Measurements from ENCODE around the gene BCKDHB. TPM values are rescaled to one million over a fixed set of nuclear protein-coding genes. Genes with fewer than 3 reads are reported as not detected.

BCKDHB gene
- total RNA-seq, 4 donors from 2014 or later = 7.8 to 17.1 (median 11.1) TPM

GRCh38 chr6:80182308-80182707 is 75.8 kb downstream of the BCKDHB start:
- WGBS, 2 donors = 55 to 57% methylated on average over 1 of the region's 1 CpG
- H3K4me3 ChIP-seq (ENCODE audit: low read depth, poor library complexity, severe bottlenecking) = no peak overlapping the region
- no peak for TF ChIP-seq CTCF (IDR thresholded peaks at IDR 0.05)
- TF ChIP-seq POLR2A (IDR thresholded peaks at IDR 0.05) = no peak
- no peak for DNase-seq (ENCODE audit: low spot score in 2 of 2)
- intact Hi-C loops (cut with DNase I; ENCODE audit: low total_unique reads) = no loop called here

- H3K4me3 ChIP-seq (ENCODE audit: low read depth, poor library complexity, severe bottlenecking) = no peak overlapping the region
- 89 to 93% methylated on average over 4 of the region's 4 CpGs for WGBS, 2 donors
- TF ChIP-seq POLR2A (IDR thresholded peaks at IDR 0.05) (no peak), CTCF (IDR thresholded peaks at IDR 0.05) (no peak)
- intact Hi-C loops (cut with DNase I; ENCODE audit: low total_unique reads) = no loop called here
- no peak for DNase-seq (ENCODE audit: low spot score in 2 of 2)
Observed at GRCh38 chr6:80183019-80183795, 76.7 kb downstream of the BCKDHB start.

DNA sequence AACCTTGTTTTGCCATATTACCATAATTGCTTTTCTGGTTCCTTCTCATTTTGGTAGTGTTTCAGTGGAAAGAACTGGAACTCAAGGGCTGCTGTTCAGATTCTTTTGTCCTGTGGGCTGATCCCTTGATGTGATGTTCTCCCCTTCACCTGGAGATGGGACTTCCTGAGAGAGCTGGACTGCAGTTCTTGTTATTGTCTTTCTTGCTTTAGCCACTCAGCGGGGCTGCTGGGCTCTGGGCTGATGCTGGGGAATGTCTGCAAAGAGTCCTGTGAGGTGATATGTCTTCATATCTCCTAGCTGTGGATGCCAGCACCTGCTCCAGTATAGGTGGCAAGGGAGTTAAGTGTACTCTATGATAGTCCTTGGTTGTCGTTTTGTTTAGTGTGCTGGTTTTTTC is 79.0 kb downstream of the BCKDHB start:
- intact Hi-C loops (cut with DNase I; ENCODE audit: low total_unique reads) = no loop called here
- no peak for DNase-seq (ENCODE audit: low spot score in 2 of 2)
- WGBS, 2 donors = 85 to 96% methylated on average over 2 of the region's 2 CpGs
- no peak overlapping the region for H3K4me3 ChIP-seq (ENCODE audit: low read depth, poor library complexity, severe bottlenecking)
- no peak for TF ChIP-seq CTCF (IDR thresholded peaks at IDR 0.05)
- TF ChIP-seq POLR2A (IDR thresholded peaks at IDR 0.05) = no peak

DNA sequence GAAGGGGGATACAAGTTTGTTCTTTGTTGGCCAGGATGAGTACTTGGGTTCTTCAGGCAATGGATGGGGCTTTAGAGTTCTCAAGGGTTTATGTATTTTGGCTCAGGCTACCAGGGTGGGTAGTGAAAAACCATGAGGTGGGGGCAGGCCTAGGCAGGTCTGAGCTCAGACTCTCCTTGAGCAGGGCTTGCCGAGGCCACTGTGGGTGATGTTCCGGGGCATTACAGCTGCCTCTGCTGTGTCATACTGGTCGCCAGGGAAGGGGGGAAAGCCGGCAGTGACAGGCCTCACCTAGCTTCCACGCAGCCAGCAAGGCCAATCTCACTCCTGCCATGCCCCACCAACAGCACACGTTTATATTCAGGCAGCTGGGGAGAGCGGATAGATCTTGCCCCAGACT is 79.6 kb downstream of the BCKDHB start:
- H3K4me3 ChIP-seq (ENCODE audit: low read depth, poor library complexity, severe bottlenecking) = no peak overlapping the region
- intact Hi-C loops (cut with DNase I; ENCODE audit: low total_unique reads) = no loop called here
- no peak for DNase-seq (ENCODE audit: low spot score in 2 of 2)
- 55 to 82% methylated on average over 4 to 7 of the region's 7 CpGs for WGBS, 2 donors
- TF ChIP-seq POLR2A (IDR thresholded peaks at IDR 0.05) (no peak), CTCF (IDR thresholded peaks at IDR 0.05) (no peak)

DNA sequence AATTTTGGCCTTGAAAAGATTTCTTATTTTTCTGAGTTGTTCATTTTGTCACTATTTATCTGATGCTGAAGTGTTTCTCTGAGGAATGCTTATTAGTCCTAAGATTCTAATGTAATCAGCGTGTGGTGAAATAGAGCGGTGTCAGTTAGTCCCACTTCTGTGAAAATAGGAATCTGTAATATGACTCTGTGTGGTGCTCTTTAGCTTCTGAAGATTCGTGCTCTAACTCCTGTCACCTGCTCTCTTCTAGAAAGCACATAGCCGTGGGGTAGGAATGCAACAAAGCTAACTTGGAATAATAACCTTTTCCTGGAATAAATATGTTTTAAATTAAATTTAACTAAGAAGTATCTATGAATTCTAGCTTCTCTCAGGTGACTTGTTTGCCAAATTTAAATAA is 90.4 kb downstream of the BCKDHB start:
- intact Hi-C loops (cut with DNase I; ENCODE audit: low total_unique reads) = no loop called here
- WGBS, 2 donors = 61 to 77% methylated on average over 4 of the region's 4 CpGs
- TF ChIP-seq POLR2A (IDR thresholded peaks at IDR 0.05) (no peak), CTCF (IDR thresholded peaks at IDR 0.05) (no peak)
- no peak for DNase-seq (ENCODE audit: low spot score in 2 of 2)
- no peak overlapping the region for H3K4me3 ChIP-seq (ENCODE audit: low read depth, poor library complexity, severe bottlenecking)

DNA sequence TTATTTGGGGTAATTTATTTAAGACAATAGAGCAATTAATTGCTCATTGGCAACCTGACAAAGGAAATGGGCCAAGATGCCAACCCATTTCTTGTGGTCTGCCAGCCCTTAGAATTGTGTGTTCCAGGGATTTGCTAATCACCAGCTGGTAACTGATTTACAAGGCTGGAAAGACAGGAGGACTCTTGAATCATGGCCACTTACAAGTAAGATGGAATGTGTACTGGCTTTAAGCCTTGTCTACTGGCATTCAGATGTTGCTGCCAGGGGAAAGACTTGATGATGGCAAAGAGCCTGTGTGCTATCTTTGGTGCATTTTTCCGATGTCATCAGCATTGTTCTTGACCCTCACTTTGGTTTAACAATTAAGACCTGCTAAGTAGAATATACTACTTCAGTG is 91.0 kb downstream of the BCKDHB start:
- 22 to 32% methylated on average over 1 of the region's 1 CpG for WGBS, 2 donors
- no peak for TF ChIP-seq POLR2A (IDR thresholded peaks at IDR 0.05)
- TF ChIP-seq CTCF (IDR thresholded peaks at IDR 0.05) = no peak
- no peak for DNase-seq (ENCODE audit: low spot score in 2 of 2)
- intact Hi-C loops (cut with DNase I; ENCODE audit: low total_unique reads) = no loop called here
- no peak overlapping the region for H3K4me3 ChIP-seq (ENCODE audit: low read depth, poor library complexity, severe bottlenecking)

All from lower leg skin (tissue), 4 donors.